Left lung (tissue), 10 donors: ENCODE measurements around the gene CRABP2. TPM values are rescaled to one million over a fixed set of nuclear protein-coding genes. Genes with fewer than 3 reads are reported as not detected.

Experiments used
- ATAC-seq: fragments of 200-7000 bp; cut with Tn5 transposase; one replicate; pipeline ENCODE4 v1.9.1; 2020; ENCODE audit warnings: moderate library complexity
- DNase-seq, 4 donors: peaks; one replicate each; pipeline ENCODE4 v3.0.0-alpha.2; 2013 to 2020
- H3K27ac ChIP-seq, 2 donors: fragments of 200-600 bp; sonication (generic) in 1 of 2; one replicate each; pipeline versions ENCODE4 v1.5.0 to v1.8.0; 2020 to 2021
- H3K27me3 ChIP-seq, 2 donors: fragments of 200-600 bp; sonication (generic) in 1 of 2; one replicate each; pipeline versions ENCODE4 v1.5.0 to v1.8.0; 2020 to 2021
- H3K36me3 ChIP-seq, 2 donors: fragments of 200-600 bp; sonication (generic) in 1 of 2; one replicate each; pipeline versions ENCODE4 v1.5.0 to v1.8.0; 2020 to 2021
- H3K4me1 ChIP-seq, 2 donors: fragments of 200-600 bp; one replicate each; pipeline ENCODE4 v1.8.0; 2021
- H3K4me3 ChIP-seq, 2 donors: fragments of 200-600 bp; sonication (generic) in 1 of 2; one replicate each; pipeline versions ENCODE4 v1.5.0 to v1.8.0; 2020 to 2021; ENCODE audit warnings: mild to moderate bottlenecking in 1 of 2
- H3K9me3 ChIP-seq, 2 donors: fragments of 200-600 bp; sonication (generic) in 1 of 2; one replicate each; pipeline versions ENCODE4 v1.5.0 to v1.8.0; 2020 to 2021
- CTCF ChIP-seq, 2 donors: fragments of 200-600 bp; sonication (generic) in 1 of 2; IDR thresholded peaks; one replicate each; pipeline versions ENCODE4 v1.5.0 to v1.8.0; 2021; ENCODE audit warnings: antibody characterized with exemption in 2 of 2
- intact Hi-C, 2 donors: fragments of 100-400 bp; cut with DNase I; formaldehyde crosslinking; loops; one replicate each; pipeline versions ENCODE4 v1.11.2 to v1.14.2; 2022
- polyA plus RNA-seq, 6 donors: library from polyadenylated mRNA; unstranded; fragments of 120-200 nt; gene quantifications; one replicate each; pipeline ENCODE4 v1.2.1, GENCODE V29; 2013; ENCODE audit not compliant: insufficient read length in 6 of 6
- total RNA-seq, 2 donors: library from RNA; stranded (reverse); fragmentation: NEBNext Ultra II Directional; extraction: Animal tissue kit (Norgen Biotek cat#: 25700); gene quantifications; one replicate each; pipeline ENCODE4 v1.2.1, GENCODE V29; 2021
- donor health status: DM: no; HTN: yes; CAD: no.
- donor health status: DM: no; HTN: no; CAD: no.

Gene CRABP2
- total and polyA plus RNA-seq, 8 donors: 2.7 to 154 (median 98.4) TPM

GRCh38 chr1:156666862-156667609, 38.3 kb downstream of the CRABP2 start:
- peak overlapping the region; percentile 65 to 73 for H3K27ac ChIP-seq
- intact Hi-C loops: no loop called here
- no peaks in the 10 kb centered on the region for H3K36me3 ChIP-seq
- no peak for TF ChIP-seq CTCF (IDR thresholded peaks at IDR 0.05)
- H3K27me3 ChIP-seq: peaks cover 0 to 11% of the 10 kb centered on the region in 2 donors
- H3K9me3 ChIP-seq: no peaks in the 10 kb centered on the region
- no peak for ATAC-seq
- DNase-seq: peak in 1 of 4 donors; percentile 61
- H3K4me1 ChIP-seq: peaks cover 34 to 72% of the 10 kb centered on the region in 2 donors
- no peak overlapping the region for H3K4me3 ChIP-seq

- no peaks in the 10 kb centered on the region for H3K36me3 ChIP-seq
- peak overlapping the region; percentile 68 to 72 for H3K27ac ChIP-seq
- TF ChIP-seq CTCF (IDR thresholded peaks at IDR 0.05): no peak
- intact Hi-C loops: no loop called here
- ATAC-seq (no peak), DNase-seq (peak in 1 of 4 donors; percentile 34)
- H3K4me1 ChIP-seq: peaks cover 40 to 86% of the 10 kb centered on the region in 2 donors
- H3K9me3 ChIP-seq: no peaks in the 10 kb centered on the region
- H3K4me3 ChIP-seq: no peak overlapping the region
- H3K27me3 ChIP-seq: peaks cover 0 to 2% of the 10 kb centered on the region in 2 donors
These were observed 39.8 kb downstream of the CRABP2 start for GRCh38 chr1:156665539-156665938.

- no peaks in the 10 kb centered on the region for H3K36me3 ChIP-seq
- peak overlapping the region; percentile 68 to 73 for H3K27ac ChIP-seq
- peak in 3 of 4 donors; percentile 20 to 55 (median 55) for DNase-seq
- no peaks in the 10 kb centered on the region for H3K9me3 ChIP-seq
- no peak for ATAC-seq
- no peaks in the 10 kb centered on the region for H3K27me3 ChIP-seq
- intact Hi-C loops: no loop called here
- no peak for TF ChIP-seq CTCF (IDR thresholded peaks at IDR 0.05)
- peaks cover 41 to 89% of the 10 kb centered on the region in 2 donors for H3K4me1 ChIP-seq
- no peak overlapping the region for H3K4me3 ChIP-seq
These were observed 40.5 kb downstream of the CRABP2 start for GRCh38 chr1:156664767-156665411.

GRCh38 chr1:156664046-156664766, 41.2 kb downstream of the CRABP2 start:
- no peak for TF ChIP-seq CTCF (IDR thresholded peaks at IDR 0.05)
- H3K27me3 ChIP-seq: peaks cover 0 to under 1% of the 10 kb centered on the region in 2 donors
- peaks cover 48 to 95% of the 10 kb centered on the region in 2 donors for H3K4me1 ChIP-seq
- H3K36me3 ChIP-seq: no peaks in the 10 kb centered on the region
- no peak overlapping the region for H3K4me3 ChIP-seq
- ATAC-seq (no peak), DNase-seq (peak in 1 of 4 donors; percentile 28)
- H3K9me3 ChIP-seq: no peaks in the 10 kb centered on the region
- H3K27ac ChIP-seq: peak overlapping the region; percentile 68 to 73
- intact Hi-C loops: no loop called here

GRCh38 chr1:156663178-156663577, 42.2 kb downstream of the CRABP2 start:
- no peaks in the 10 kb centered on the region for H3K36me3 ChIP-seq
- intact Hi-C loops: no loop called here
- H3K27me3 ChIP-seq: peaks cover 0 to 11% of the 10 kb centered on the region in 2 donors
- DNase-seq (peak in 1 of 4 donors; percentile 22), ATAC-seq (no peak)
- H3K9me3 ChIP-seq: no peaks in the 10 kb centered on the region
- H3K4me3 ChIP-seq: no peak overlapping the region
- H3K4me1 ChIP-seq: peaks cover 48 to 89% of the 10 kb centered on the region in 2 donors
- H3K27ac ChIP-seq: peak overlapping the region; percentile 68 to 73
- no peak for TF ChIP-seq CTCF (IDR thresholded peaks at IDR 0.05)
